ENCODE data around the gene LITAF.

LITAF gene

DNA sequence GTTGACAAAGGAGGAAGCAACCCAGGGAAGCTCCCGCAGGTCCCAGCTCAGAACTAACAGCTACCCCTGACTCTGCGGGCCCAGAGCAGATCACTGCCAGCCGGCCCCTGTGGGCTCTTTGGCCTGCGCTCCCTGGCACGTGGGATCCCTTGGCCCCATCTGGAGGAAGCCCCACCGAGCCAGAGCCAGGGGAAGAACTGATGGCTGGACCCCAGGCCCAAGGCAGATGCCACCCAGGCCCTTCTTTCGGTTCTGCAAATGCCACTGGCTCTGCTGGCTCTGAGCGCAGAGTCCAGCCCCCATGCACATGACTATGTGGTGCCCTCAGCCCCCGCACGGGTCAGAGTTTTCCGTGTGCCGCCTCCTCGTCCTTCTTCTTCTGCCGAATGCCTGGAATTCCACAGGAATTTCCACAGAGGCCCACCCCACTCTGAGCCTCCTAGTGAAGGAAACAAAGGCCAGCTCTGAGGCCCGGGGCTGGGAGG lies 45.8 kb upstream of the LITAF start:
- DNase-seq (ENCODE audit: low read depth): no peak
- TF ChIP-seq, protein P1, sequence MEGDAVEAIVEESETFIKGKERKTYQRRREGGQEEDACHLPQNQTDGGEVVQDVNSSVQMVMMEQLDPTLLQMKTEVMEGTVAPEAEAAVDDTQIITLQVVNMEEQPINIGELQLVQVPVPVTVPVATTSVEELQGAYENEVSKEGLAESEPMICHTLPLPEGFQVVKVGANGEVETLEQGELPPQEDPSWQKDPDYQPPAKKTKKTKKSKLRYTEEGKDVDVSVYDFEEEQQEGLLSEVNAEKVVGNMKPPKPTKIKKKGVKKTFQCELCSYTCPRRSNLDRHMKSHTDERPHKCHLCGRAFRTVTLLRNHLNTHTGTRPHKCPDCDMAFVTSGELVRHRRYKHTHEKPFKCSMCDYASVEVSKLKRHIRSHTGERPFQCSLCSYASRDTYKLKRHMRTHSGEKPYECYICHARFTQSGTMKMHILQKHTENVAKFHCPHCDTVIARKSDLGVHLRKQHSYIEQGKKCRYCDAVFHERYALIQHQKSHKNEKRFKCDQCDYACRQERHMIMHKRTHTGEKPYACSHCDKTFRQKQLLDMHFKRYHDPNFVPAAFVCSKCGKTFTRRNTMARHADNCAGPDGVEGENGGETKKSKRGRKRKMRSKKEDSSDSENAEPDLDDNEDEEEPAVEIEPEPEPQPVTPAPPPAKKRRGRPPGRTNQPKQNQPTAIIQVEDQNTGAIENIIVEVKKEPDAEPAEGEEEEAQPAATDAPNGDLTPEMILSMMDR (IDR thresholded peaks at IDR 0.05; ENCODE audit: insufficient read depth, low read depth, low read length, missing control alignments): no peak
- H3K4me3 ChIP-seq (ENCODE audit: low read depth, low read length): no peak overlapping the region

- TF ChIP-seq, protein P1 (IDR thresholded peaks at IDR 0.05; ENCODE audit: insufficient read depth, low read depth, low read length, missing control alignments): no peak
- DNase-seq (ENCODE audit: low read depth): no peak
- H3K4me3 ChIP-seq (ENCODE audit: low read depth, low read length): no peak overlapping the region
These were observed 44.5 kb upstream of the LITAF start for GRCh38 chr16:11631214-11631613.

DNA sequence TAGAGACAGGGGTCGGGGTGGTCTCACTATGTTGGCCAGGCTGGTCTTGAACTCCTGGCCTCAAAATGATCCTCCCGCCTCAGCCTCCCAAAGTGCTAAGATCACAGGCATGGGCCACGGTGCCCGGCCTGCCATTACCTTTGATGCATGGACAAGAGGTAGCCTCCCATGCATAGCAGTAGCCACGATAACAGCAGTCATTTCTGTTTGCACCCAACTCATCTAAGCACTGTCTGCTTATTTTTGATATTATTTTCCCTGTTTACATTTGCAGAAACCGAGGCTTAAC lies 44.0 kb upstream of the LITAF start:
- TF ChIP-seq, protein P1 (IDR thresholded peaks at IDR 0.05; ENCODE audit: insufficient read depth, low read depth, low read length, missing control alignments): no peak
- H3K4me3 ChIP-seq (ENCODE audit: low read depth, low read length): no peak overlapping the region
- DNase-seq (ENCODE audit: low read depth): no peak

DNA sequence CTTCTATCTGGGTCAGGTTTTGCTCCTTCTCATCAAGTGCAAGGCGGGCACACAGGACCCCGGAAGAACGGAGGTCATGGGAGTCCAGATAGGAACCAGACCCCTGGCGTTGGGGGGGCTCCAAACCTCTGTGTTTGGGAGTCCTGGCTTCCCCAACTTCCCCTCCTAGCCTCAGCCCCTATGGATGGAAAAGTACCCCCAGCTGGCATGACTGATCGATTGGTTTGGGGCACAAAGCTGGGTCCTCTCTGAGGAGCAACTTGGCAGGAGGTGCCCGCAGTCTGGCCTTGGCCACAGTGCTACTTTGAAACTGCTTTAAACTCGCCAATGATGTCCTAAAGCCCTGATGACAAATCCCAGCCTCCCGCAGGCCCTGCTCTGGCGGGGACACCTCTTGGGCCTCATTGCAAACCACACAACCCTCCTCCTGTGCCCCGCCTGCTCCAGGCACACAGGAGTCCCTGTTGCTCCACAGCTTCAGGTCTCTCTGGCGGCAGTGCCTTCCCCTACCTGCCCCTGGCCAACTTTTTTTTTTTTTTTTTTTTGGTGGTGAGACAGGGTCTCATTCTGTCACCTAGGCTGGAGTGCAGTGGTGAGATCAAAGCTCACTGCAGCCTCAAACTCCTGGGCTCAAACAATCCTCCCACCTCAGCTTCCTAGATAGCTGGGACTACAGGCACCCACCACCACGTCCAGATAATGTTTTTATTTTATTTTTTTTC lies 43.5 kb upstream of the LITAF start:
- TF ChIP-seq, protein P1 (IDR thresholded peaks at IDR 0.05; ENCODE audit: insufficient read depth, low read depth, low read length, missing control alignments): no peak

GRCh38 chr16:11629071-11630030 lies 42.6 kb upstream of the LITAF start:
- DNase-seq (ENCODE audit: low read depth): no peak

More for the DNA sequence above, 43.5 kb upstream of the LITAF start:
- no peak for DNase-seq (ENCODE audit: low read depth)
- H3K4me3 ChIP-seq (ENCODE audit: low read depth, low read length): no peak overlapping the region

DNA sequence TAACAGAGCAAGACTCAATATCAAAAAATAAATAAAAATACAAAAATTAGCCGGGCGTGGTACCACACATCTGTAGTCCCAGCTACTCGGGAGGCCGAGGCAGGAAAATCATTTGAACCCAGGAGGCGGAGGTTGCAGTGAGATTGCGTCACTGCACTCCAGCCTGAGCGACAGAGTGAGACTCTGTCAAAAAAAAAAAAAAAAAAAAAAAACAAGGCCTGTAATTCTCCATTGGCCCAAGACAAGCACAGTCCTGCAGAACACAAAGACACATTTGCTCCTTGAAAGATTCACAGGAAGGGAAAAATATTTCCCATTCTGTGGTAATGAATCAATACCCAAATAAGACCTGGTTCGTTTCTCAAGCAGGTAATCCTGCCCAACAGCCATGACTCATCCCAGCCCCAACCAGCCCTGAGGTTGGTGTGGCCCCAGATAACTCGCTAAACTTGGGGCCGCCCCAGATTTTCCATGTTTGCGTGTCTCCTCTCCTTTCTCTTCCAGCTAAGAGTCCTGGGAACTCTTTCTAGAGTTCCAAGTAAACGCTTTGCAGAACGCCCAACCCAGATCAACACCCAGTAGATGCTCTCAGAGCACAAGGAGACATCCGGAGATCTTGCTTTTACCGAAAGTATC lies 41.2 kb upstream of the LITAF start:
- TF ChIP-seq, protein P1 (IDR thresholded peaks at IDR 0.05; ENCODE audit: insufficient read depth, low read depth, low read length, missing control alignments): no peak

More at GRCh38 chr16:11629071-11630030, 42.6 kb upstream of the LITAF start:
- H3K4me3 ChIP-seq (ENCODE audit: low read depth, low read length): no peak overlapping the region
- TF ChIP-seq, protein P1 (IDR thresholded peaks at IDR 0.05; ENCODE audit: insufficient read depth, low read depth, low read length, missing control alignments): no peak

More for the DNA sequence above, 41.2 kb upstream of the LITAF start:
- no peak overlapping the region for H3K4me3 ChIP-seq (ENCODE audit: low read depth, low read length)
- no peak for DNase-seq (ENCODE audit: low read depth)
